KMS-11 (cell line): ENCODE data around the gene STOML3.

Source experiments
- H2AFZ ChIP-seq: fragments of 200-600 bp; sonication (generic); 2 replicates; pipeline ENCODE4 v1.6.1; 2016; ENCODE audit warnings: antibody characterized with exemption, mixed run types, low read depth
- H3K27ac ChIP-seq: fragments of 200-600 bp; sonication (generic); 2 replicates; pipeline ENCODE4 v1.6.1; 2016; ENCODE audit warnings: mild to moderate bottlenecking, mixed run types
- H3K27me3 ChIP-seq: fragments of 200-600 bp; sonication (generic); 2 replicates; pipeline ENCODE4 v1.6.1; 2017; ENCODE audit warnings: mild to moderate bottlenecking, low read depth, mixed run types, moderate library complexity; ENCODE audit not compliant: insufficient read depth
- H3K36me3 ChIP-seq: fragments of 200-600 bp; sonication (generic); 2 replicates; pipeline ENCODE4 v1.6.1; 2017; ENCODE audit warnings: mild to moderate bottlenecking, mixed run types; ENCODE audit not compliant: insufficient read depth
- H3K4me1 ChIP-seq: fragments of 200-600 bp; sonication (generic); 2 replicates; pipeline ENCODE4 v1.6.1; 2016; ENCODE audit warnings: mild to moderate bottlenecking, low read depth, mixed run types; ENCODE audit not compliant: poor library complexity, severe bottlenecking
- H3K4me2 ChIP-seq: fragments of 200-600 bp; sonication (generic); 2 replicates; pipeline ENCODE4 v1.7.0; 2016; ENCODE audit warnings: mild to moderate bottlenecking, mixed run types
- H3K4me3 ChIP-seq: fragments of 200-600 bp; sonication (generic); IDR thresholded peaks from 2 replicates; pipeline ENCODE4 v1.6.1; 2017; ENCODE audit warnings: low read depth, low read length, mixed read lengths; ENCODE audit not compliant: insufficient read depth
- H3K79me2 ChIP-seq: fragments of 200-600 bp; sonication (generic); 2 replicates; pipeline ENCODE4 v1.6.1; 2016; ENCODE audit warnings: low read depth, mixed run types; ENCODE audit not compliant: insufficient read depth
- H3K9ac ChIP-seq: fragments of 200-600 bp; sonication (generic); 2 replicates; pipeline ENCODE4 v1.6.1; 2016; ENCODE audit warnings: mild to moderate bottlenecking, mixed run types
- H4K20me1 ChIP-seq: fragments of 200-600 bp; sonication (generic); 2 replicates; pipeline ENCODE4 v1.6.1; 2016; ENCODE audit warnings: mild to moderate bottlenecking, mixed run types; ENCODE audit not compliant: insufficient read depth
- CTCF ChIP-seq: fragments of 200-600 bp; sonication (generic); conservative IDR thresholded peaks from 2 replicates; pipeline ENCODE4 v1.6.1; 2017; ENCODE audit warnings: low read depth, mild to moderate bottlenecking, antibody characterized with exemption, low read length, moderate library complexity, mixed read lengths

STOML3 gene

GRCh38 chr13:39023316-39023715, 32.7 kb upstream of the STOML3 start:
- Histone ChIP-seq H3K9ac (no peak overlapping the region), H3K27ac (no peak overlapping the region), H3K4me2 (no peak overlapping the region), H3K4me3 (no peak overlapping the region), H3K79me2 (no peaks in the 10 kb centered on the region), H3K36me3 (no peaks in the 10 kb centered on the region), H4K20me1 (no peaks in the 10 kb centered on the region), H2AFZ (no peak overlapping the region), H3K27me3 (no peaks in the 10 kb centered on the region), H3K4me1 (peaks cover 20% of the 10 kb centered on the region)
- TF ChIP-seq CTCF: no peak

GRCh38 chr13:39020853-39021462, 30.3 kb upstream of the STOML3 start:
- no peak for TF ChIP-seq CTCF
- Histone ChIP-seq H3K36me3 (no peaks in the 10 kb centered on the region), H4K20me1 (no peaks in the 10 kb centered on the region), H3K4me2 (no peak overlapping the region), H3K4me3 (no peak overlapping the region), H3K4me1 (peaks cover 44% of the 10 kb centered on the region), H3K27ac (no peak overlapping the region), H3K27me3 (no peaks in the 10 kb centered on the region), H3K9ac (no peak overlapping the region), H3K79me2 (no peaks in the 10 kb centered on the region), H2AFZ (no peak overlapping the region)

GRCh38 chr13:39016787-39017186, 26.2 kb upstream of the STOML3 start:
- H3K79me2 ChIP-seq: no peaks in the 10 kb centered on the region
- no peaks in the 10 kb centered on the region for H3K27me3 ChIP-seq
- no peak overlapping the region for H3K9ac ChIP-seq
- no peak overlapping the region for H3K4me3 ChIP-seq
- H4K20me1 ChIP-seq: no peaks in the 10 kb centered on the region
- no peak overlapping the region for H2AFZ ChIP-seq
- H3K4me2 ChIP-seq: peak overlapping the region; percentile 20; the same call in 1 of the 2 replicates
- no peak overlapping the region for H3K27ac ChIP-seq
- peak; percentile 65 for TF ChIP-seq CTCF
- peaks cover 48% of the 10 kb centered on the region for H3K4me1 ChIP-seq
- H3K36me3 ChIP-seq: no peaks in the 10 kb centered on the region

- Histone ChIP-seq H4K20me1 (no peaks in the 10 kb centered on the region), H3K36me3 (no peaks in the 10 kb centered on the region), H3K4me3 (no peak overlapping the region), H3K79me2 (no peaks in the 10 kb centered on the region), H3K4me2 (no peak overlapping the region; the same call in 1 of the 2 replicates), H3K9ac (no peak overlapping the region), H2AFZ (no peak overlapping the region), H3K4me1 (peaks cover 48% of the 10 kb centered on the region), H3K27me3 (no peaks in the 10 kb centered on the region), H3K27ac (no peak overlapping the region)
- TF ChIP-seq CTCF: no peak
These were observed 25.5 kb upstream of the STOML3 start for GRCh38 chr13:39016087-39016486.
